ENCODE measurements around the gene PPP1R2C.

PPP1R2C gene

DNA sequence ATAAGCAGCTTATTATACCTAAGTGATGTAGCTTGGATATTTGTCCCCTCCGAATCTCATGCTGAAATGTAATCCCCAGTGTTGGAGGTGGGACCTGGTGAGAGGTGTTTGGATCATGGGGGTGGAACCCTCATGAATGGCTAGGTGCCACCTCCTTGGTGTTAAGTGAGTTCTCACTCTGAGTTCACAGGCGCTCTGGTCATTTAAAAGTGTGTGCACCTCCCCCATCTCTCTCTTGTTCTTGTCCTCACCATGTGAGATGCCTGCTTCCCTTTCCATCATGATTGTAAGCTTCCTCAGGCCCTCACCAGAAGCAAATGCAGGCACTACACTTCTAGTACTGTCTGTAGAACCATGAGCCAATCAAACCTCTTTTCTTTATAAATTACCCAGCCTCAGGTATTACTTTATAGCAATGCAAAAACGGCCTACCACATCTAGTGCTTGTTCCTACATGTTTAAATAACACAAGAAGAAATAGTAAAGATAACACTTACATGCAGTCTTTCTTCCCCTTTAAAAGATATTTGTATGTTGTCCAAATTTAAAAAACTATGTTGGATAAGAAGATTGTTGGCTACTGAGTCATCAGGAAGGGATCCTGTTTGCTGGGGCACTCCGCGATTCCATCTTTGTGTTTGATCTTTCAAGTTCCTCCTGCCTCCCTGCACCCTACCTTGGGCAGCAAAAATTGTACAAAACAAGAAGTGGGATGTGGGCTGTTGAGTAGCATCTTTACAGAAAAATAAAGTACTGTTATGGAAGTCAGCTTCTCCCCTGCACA, 29.7 kb downstream of the PPP1R2C start:
- no peak for DNase-seq

- no peak for DNase-seq
These were observed 31.4 kb downstream of the PPP1R2C start for GRCh38 chrX:42746606-42747005.

DNA sequence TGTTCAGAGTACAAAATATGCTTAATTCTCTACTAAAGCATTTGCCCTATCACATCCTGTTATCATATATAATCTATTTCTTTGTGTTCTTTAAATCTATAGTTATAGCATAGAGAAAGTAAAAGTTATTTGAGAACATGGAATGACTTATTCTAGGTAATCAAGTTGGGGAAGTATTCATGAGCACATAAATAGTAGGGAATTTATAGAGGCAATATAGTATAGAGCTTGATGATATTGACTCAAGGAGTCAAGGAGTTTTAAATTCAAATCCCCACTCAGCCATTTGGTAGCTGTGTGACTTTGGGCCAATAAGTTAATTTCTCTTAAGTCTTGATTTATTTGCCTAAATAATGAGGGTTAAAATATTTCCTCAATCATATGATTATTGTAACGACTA, 37.5 kb downstream of the PPP1R2C start:
- no peak for DNase-seq

DNA sequence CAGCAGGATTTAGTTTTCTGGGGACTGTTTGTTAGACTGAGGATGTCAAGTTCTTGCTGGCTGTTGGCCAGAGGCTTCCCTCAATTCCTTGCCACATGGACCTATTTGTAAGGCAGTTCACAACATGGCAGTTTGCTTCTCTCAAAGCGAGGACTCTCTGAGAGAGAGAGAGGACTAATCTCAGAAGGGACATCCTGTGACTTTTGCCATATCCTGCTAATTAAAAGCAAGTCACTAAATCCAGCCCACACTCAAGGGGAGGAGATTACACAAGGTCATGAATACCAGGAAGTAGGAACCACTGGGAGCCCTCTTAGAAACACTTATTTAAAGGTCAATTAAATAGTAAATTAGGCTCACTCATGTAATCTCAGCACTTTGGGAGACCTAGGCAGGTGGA, 38.2 kb downstream of the PPP1R2C start:
- no peak for DNase-seq

DNA sequence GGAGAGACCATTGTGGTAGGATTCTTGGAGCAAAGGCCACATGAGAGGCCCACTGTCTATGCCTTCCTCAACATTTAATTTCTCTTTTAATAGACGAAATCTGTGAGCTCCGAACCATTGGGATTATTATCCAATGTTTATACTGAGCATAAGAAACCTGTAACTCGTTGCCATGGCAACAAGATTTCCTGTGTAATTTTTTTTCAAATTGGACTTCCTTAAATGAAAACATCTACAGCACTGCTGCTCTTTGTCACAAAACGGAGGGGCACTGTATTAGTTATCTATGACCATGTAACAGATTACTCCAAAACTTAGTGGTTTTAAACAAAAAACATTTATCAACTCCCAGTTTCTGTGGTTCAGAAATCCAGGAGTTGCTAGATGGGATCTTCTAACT, 38.7 kb downstream of the PPP1R2C start:
- DNase-seq = no peak

GRCh38 chrX:42738552-42738951, 39.4 kb downstream of the PPP1R2C start:
- no peak for DNase-seq

DNA sequence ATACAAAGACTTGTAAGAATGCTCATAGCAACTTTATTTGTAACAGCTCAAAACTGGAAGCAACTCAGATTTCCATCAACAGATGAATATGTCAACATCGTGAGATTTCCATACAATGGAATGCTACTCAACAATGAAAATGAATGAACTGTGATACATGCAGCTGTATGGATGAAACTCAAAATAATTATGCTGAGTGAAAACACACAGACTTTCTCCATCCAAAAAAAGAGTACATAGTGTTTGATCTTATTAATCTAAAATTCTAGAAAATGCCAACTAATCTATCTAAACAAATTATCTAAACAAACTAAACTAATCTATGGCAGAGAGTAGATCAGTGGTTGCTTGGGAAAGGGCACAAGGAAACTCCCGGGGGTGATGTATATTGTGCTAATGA, 42.7 kb downstream of the PPP1R2C start:
- DNase-seq = no peak

GRCh38 chrX:42732506-42732905, 45.5 kb downstream of the PPP1R2C start:
- no peak for DNase-seq
